ENCODE results near the gene ADIG.
"Not testable (repeated sequence)": the region's sequence is repeated elsewhere in the genome, so short reads cannot be mapped to it uniquely, and the experiment has no call there.

The ADIG gene

GRCh38 chr20:38589967-38590675 is 9.1 kb downstream of the ADIG start:
- ChIA-PET CTCF (interaction anchor here (1.4 kb wide), 1 partner anchor 21 kb away, joined by 3 read pairs; no protein-coding TSS in a partner anchor), POLR2A (no interaction called here)
- TF ChIP-seq CTCF (IDR thresholded peaks at IDR 0.05; ENCODE audit: control extremely low read depth, extremely low read depth, low read depth, missing control alignments) = no peak
- no peak for DNase-seq (ENCODE audit: extremely low spot score)

- ChIA-PET POLR2A (no interaction called here), CTCF (no interaction called here)
- DNase-seq (ENCODE audit: extremely low spot score) = peak; percentile 5
- TF ChIP-seq CTCF (IDR thresholded peaks at IDR 0.05; ENCODE audit: control extremely low read depth, extremely low read depth, low read depth, missing control alignments) = no peak
These were observed 9.9 kb downstream of the ADIG start for GRCh38 chr20:38590676-38591473.

- no peak for TF ChIP-seq CTCF (IDR thresholded peaks at IDR 0.05; ENCODE audit: control extremely low read depth, extremely low read depth, low read depth, missing control alignments)
- DNase-seq (ENCODE audit: extremely low spot score) = peak; percentile 8
- POLR2A ChIA-PET = no interaction called here
- CTCF ChIA-PET = no interaction called here
These were observed 10.7 kb downstream of the ADIG start for GRCh38 chr20:38591474-38592410.

- POLR2A ChIA-PET; DNase-seq (ENCODE audit: extremely low spot score); CTCF ChIA-PET: not testable (repeated sequence)
These were observed 11.4 kb downstream of the ADIG start for GRCh38 chr20:38592411-38592790.

- DNase-seq (ENCODE audit: extremely low spot score); POLR2A ChIA-PET: not testable (repeated sequence)
- CTCF ChIA-PET = interaction anchor here (0.9 to 1.1 kb wide), 2 partner anchors 19 to 158 kb away, joined by 3 read pairs; no protein-coding TSS in a partner anchor
These were observed 13.3 kb downstream of the ADIG start for GRCh38 chr20:38594281-38594680.

- DNase-seq (ENCODE audit: extremely low spot score); POLR2A ChIA-PET; CTCF ChIA-PET: not testable (repeated sequence)
These were observed 14.9 kb downstream of the ADIG start for GRCh38 chr20:38595886-38596285.

GRCh38 chr20:38599410-38599882 is 18.4 kb downstream of the ADIG start:
- ChIA-PET CTCF (no interaction called here), POLR2A (no interaction called here)
- TF ChIP-seq CTCF (IDR thresholded peaks at IDR 0.05; ENCODE audit: control extremely low read depth, extremely low read depth, low read depth, missing control alignments) = no peak
- DNase-seq (ENCODE audit: extremely low spot score) = no peak
